SK-N-SH (cell line): ENCODE results near the gene SFXN4.

Source experiments
- CTCF ChIP-seq: fragments of 200-600 bp; sonication (generic); IDR thresholded peaks from 2 replicates; pipeline ENCODE4 v1.6.1; 2017; ENCODE audit warnings: antibody characterized with exemption, mild to moderate bottlenecking, moderate library complexity
- EZH2phosphoT487 ChIP-seq: fragments of 200-600 bp; sonication (generic); IDR thresholded peaks from 2 replicates; pipeline ENCODE4 v1.6.1; 2017; ENCODE audit warnings: low read depth, mixed run types, mild to moderate bottlenecking, antibody characterized with exemption, moderate library complexity, borderline replicate concordance
- GABPA ChIP-seq: IDR thresholded peaks from 2 replicates; pipeline ENCODE4 v1.4.0; 2012; ENCODE audit warnings: low read depth, mild to moderate bottlenecking
- JUND ChIP-seq: IDR thresholded peaks from 2 replicates; pipeline ENCODE4 v1.4.0; 2012
- RCOR1 ChIP-seq: fragments of 150-350 bp; IDR thresholded peaks from 2 replicates; pipeline ENCODE4 v1.6.1; 2017; ENCODE audit warnings: antibody characterized with exemption, low read length
- SIN3A ChIP-seq: IDR thresholded peaks from 2 replicates; pipeline ENCODE4 v1.6.1; 2012; ENCODE audit warnings: low read depth, mild to moderate bottlenecking, low read length, moderate library complexity, borderline replicate concordance
- YY1 ChIP-seq: IDR thresholded peaks from 2 replicates; pipeline ENCODE4 v1.4.0; 2012; ENCODE audit warnings: low read depth, mild to moderate bottlenecking

- TF ChIP-seq EZH2phosphoT487: no peak
- no peak for TF ChIP-seq CTCF
- no peak for TF ChIP-seq JUND
- no peak for TF ChIP-seq YY1
- TF ChIP-seq GABPA: no peak
- TF ChIP-seq RCOR1: no peak
- no peak for TF ChIP-seq SIN3A
Measured at GRCh38 chr10:119103241-119103902, 62.1 kb downstream of the SFXN4 start.
